HG03135 (cell line): ENCODE results near the gene WDR38.
A peak's percentile ranks its signal among the peaks of the same experiment; 100 is the strongest.

Experiments used
- ATAC-seq: cut with Tn5 transposase; IDR thresholded peaks from one replicate; pipeline ENCODE4 v1.9.1; 2021; ENCODE audit warnings: mild to moderate bottlenecking, moderate library complexity; ENCODE audit not compliant: unreplicated experiment

The WDR38 gene

DNA sequence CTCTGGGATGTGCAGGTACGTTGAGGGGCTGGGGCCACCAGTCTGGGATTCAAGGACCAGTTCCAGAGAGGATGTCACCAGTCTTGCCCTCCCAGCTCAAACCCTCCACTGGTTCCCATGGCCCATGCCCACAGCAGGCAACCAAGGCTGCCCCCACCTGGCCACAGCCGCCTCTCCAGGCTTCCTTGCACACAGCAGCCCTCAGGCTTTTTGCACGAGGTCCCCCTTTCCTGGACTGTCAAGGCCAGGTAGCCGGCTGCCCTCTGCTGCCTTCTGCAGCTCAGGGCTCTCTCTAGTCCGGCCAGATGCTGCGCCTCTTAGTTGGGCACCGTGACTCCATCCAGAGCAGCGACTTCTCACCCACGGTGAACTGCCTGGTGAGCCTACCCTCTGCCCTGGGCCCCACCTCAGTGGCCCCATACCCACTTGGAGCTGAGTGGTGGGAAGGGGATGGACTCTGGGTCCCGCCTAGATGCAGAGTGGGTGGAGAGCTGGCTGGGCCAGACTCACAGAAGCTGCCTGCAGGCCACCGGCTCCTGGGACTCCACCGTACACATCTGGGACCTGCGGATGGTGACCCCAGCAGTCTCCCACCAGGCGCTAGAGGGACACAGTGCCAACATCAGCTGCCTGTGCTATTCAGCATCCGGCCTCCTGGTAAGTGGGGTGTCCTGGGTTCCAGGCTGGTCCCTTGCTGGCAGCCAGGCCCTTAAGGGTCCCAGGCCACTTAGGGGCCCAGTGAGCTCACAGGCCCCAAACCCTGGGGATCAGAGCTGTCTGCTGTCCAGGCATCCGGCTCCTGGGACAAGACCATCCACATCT, 2.9 kb downstream of the WDR38 start:
- ATAC-seq: no peak

- ATAC-seq: no peak
These were observed 4.4 kb downstream of the WDR38 start for GRCh38 chr9:124857533-124858162.

DNA sequence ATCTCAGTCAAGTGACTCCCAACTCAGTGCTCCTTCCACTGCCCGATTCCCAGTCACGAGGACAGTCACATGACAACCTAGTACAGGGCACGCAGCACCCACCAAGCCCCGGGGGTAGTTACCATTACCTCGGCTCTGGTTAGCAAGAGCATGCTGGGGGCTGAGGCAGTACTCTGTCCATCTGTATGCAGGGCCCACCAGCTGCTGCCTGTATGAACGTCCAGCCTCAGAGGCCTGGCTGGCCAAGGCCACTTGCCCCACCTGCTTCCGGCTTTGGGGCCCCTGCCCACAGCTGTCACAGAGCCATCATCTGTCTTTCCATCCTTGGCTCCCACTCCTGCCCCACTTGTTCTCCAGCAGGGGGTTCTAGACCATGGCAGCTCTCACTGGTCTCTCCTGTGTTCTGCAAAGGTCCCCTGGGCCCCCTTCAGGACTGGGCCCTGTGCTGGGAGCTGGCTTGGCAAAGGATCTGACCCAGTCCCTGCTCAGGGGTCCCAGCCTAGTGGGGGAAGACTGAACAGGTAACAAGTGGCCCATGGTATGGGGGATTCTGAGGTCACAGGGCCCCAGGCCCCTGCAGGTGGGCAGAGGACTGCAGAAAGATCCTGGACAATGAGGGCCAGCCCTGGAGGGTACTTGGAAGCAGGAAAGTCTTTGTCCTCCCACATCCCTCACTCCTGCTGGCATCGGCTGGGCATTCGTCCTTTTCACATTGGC, 5.2 kb downstream of the WDR38 start:
- no peak for ATAC-seq

- no peak for ATAC-seq
These were observed 6.7 kb downstream of the WDR38 start for GRCh38 chr9:124859803-124860581.

GRCh38 chr9:124860582-124861341, 7.5 kb downstream of the WDR38 start:
- no peak for ATAC-seq

GRCh38 chr9:124861342-124862229, 8.3 kb downstream of the WDR38 start, which contains the start of the genes ARPC5L and RPL35:
ARPC5L (plus strand) TSS chr9:124862130; CDS start chr9:124869291, 7,161 bp downstream.
RPL35 (minus strand) TSS chr9:124861957; CDS start chr9:124861912, 45 bp downstream.
- ATAC-seq: peak; percentile 93

DNA sequence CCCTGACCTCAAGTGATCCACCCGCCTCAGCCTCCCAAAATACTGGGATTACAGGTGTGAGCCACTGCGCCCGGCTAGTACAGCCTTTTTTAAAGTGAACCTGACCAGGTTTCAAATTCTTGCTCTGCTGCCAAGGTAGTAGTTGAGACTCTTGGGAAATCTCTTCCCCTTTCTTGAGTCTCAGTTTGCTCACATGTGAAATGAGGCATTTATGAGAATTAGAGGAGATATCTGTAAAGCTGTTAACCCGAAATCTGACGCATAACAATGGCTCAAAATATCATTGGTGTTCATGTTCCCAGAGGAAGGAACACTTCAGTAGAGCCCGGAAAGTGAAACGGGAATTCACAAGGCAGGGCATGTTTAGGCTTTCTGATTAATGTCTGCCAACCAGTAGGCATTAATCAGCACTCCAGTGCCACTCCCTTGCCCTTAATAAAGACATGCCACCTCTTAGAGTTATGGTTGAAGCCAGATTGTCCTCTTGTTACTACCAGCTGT, 10.2 kb downstream of the WDR38 start:
- no peak for ATAC-seq

- peak; percentile 60 for ATAC-seq
These were observed 15.5 kb downstream of the WDR38 start for GRCh38 chr9:124868511-124869465.

DNA sequence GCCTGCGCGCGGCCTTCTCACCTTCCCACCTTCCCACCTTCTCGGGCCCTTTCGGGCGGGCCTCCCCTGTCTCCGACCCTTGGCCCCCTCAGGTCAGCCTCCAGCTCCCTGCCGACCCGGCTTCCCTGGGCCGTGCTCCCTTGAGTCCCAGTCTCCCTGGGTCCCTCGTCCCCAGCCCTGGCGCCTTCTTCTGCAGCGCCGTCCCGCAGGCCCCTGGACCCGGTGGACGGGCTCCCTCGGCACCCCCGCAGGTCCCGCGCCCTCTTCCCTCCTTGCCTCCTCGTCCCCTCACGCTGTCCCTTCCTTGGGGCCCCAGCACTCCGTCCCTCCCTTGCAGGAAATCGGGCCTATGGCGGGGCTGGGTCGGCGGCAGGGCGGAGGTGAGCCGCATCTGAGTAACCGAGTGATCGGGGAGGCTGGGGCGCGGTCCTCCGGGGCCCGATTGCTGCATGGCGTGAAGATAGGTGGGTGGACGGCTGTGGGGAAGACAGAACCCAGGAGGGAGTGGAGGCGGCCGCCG, 16.3 kb downstream of the WDR38 start:
- peak; percentile 19 for ATAC-seq

- ATAC-seq: peak; percentile 44
These were observed 16.8 kb downstream of the WDR38 start for GRCh38 chr9:124869986-124870560.

DNA sequence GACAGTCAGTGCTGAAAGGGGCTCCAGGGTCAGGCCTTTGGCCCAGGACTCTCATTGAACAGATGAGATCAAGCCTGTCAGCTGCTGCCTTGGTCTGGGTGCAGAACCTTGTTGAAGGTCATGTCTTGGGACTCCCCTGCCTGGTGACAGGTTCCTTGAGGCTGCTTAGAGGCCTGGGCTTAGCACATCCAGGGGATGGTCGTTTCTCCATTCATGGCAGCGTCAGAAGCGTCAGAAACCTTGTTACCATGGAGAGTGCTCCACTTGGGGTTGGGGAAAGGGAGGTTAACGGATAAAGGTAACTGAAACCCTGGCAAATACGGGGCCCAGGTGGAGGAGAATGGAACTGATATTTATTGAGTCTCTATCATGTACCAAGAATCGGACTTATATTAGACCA, 17.5 kb downstream of the WDR38 start:
- no peak for ATAC-seq

- ATAC-seq: no peak
These were observed 17.9 kb downstream of the WDR38 start for GRCh38 chr9:124871156-124871561.

DNA sequence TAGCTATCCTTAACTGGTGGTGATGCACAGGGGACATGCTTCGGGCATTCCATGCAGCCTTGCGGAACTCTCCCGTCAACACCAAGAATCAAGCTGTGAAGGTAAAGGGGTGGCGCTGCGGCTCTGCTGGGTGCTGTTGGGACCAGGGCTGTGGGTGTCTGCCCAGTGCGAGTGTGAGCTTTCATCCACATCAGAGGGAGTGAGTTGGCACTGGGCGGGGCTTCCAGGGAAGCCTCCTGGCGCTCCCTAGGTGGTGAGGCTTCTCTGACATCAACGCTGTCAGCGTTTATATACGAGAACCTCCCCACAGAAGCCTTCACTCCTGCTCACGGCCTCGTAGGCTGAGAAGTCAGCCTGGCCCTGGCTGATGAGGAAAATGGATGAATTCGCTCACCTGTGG, 20.4 kb downstream of the WDR38 start:
- ATAC-seq: no peak

GRCh38 chr9:124875501-124875900, 22.2 kb downstream of the WDR38 start:
- no peak for ATAC-seq

DNA sequence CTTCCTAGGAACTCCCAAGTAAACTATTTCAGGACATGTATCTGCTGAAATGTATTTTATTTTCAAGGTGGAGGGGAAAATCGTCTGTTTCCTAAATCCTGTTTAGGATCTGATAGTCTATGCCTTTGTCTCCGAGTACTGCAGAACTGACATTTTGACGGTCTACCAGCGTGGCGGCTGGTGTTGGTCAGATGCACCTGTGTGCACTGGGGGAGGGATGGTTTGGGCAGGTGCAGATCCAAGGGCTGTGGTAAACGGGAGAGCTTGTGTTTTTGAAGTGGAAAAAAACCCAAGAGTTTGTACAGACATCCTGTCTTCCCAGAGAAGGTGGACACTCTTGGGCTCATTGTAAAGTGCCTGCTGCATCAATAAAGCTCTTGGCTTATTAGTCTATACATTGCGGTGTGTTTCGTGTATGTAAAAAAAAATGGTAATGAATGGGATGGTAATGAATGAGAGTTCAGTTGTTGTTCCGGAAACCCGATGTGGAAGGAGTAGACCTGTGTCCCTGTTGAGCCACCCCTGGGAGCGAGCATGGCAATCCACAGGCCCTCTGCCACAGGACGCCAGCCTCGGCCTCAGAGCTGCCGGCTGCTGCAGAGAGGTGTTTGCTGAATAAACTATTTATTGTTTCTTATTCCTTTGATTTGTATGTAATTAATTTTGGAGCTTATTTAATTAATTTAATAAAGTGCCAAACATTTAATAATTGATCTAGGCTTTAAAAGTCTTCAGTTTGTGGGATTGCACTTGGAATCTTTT, 23.9 kb downstream of the WDR38 start:
- no peak for ATAC-seq

- ATAC-seq: no peak
These were observed 24.8 kb downstream of the WDR38 start for GRCh38 chr9:124878021-124878420.
